ENCODE results near the gene OR4Q2. TPM values are rescaled to one million over a fixed set of nuclear protein-coding genes. Genes with fewer than 3 reads are reported as not detected.
"Not testable (repeated sequence)": the region's sequence is repeated elsewhere in the genome, so short reads cannot be mapped to it uniquely, and the experiment has no call there.

Gene OR4Q2
- not detected for total RNA-seq
- long read RNA-seq: 0 reads

GRCh38 chr14:20001863-20002262, at the start of gene OR4Q2:
Gene OR4Q2 (plus strand): TSS chr14:20002163.
- ATAC-seq (ENCODE audit: poor library complexity) (no peak), DNase-seq (no peak)
- intact Hi-C loops (cut with DNase I): no loop called here

- intact Hi-C loops (cut with DNase I): not testable (repeated sequence)
Observed at GRCh38 chr14:19969735-19970134, 32.2 kb upstream of the OR4Q2 start.

DNA sequence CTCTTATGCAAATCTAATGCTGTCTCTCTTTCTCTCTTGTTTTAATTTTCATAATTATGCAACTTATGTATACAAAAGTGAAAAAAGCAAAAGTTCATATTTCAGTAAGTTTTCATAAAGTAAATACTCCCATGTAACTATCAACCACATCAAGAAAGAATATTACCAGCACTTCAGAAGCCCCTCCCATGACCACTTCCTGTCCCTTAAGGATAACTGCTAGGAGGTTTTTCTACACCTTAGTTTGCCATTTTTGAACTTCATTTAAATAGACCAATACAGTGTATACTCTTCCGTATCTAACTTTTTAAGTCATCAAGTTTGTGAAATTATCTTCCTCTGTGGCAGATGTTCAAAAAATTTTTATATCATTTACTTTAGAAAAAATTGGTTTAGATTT, 27.1 kb upstream of the OR4Q2 start:
- ATAC-seq (ENCODE audit: poor library complexity) (no peak), DNase-seq (no peak)
- intact Hi-C loops (cut with DNase I): no loop called here

More at GRCh38 chr14:19969735-19970134, 32.2 kb upstream of the OR4Q2 start:
- not testable (repeated sequence) for DNase-seq; ATAC-seq (ENCODE audit: poor library complexity)

- intact Hi-C loops (cut with DNase I): no loop called here
- ATAC-seq (ENCODE audit: poor library complexity) (no peak), DNase-seq (no peak)
Observed at GRCh38 chr14:19975291-19975690, 26.7 kb upstream of the OR4Q2 start, which contains the start of gene OR4K15. Gene OR4K15 (plus strand): TSS chr14:19975591. CDS start chr14:19975591, 0 bp downstream.

DNA sequence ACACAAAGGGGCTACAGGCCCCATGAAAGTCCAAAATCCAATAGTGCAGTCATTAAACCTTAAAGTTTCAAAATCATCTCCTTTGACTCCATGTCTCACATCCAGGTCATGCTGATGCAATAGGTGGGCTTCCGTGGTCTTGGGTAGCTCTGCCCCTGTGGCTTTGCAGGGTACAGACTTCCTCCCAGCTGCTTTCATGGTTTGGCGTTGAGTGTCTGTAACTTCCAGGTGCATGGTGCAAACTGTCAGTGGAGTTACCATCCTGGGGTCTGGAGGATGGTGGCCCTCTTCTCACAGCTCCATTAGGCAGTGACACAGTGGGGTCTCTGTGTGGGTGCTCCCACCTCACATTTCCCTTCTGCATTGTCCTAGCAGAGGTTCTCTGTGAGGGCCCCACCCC, 8.5 kb upstream of the OR4Q2 start:
- intact Hi-C loops (cut with DNase I): no loop called here
- DNase-seq (no peak), ATAC-seq (ENCODE audit: poor library complexity) (no peak)

GRCh38 chr14:20002319-20002718, 356 bp downstream of the OR4Q2 start:
- ATAC-seq (ENCODE audit: poor library complexity) (no peak), DNase-seq (no peak)
- intact Hi-C loops (cut with DNase I): no loop called here

- intact Hi-C loops (cut with DNase I): no loop called here
- DNase-seq (no peak), ATAC-seq (ENCODE audit: poor library complexity) (no peak)
Observed at GRCh38 chr14:20008156-20008555, 6.2 kb downstream of the OR4Q2 start.

GRCh38 chr14:20019257-20019865, 17.4 kb downstream of the OR4Q2 start, which contains the start of gene OR4K14:
Gene OR4K14 (minus strand): TSS chr14:20019307. CDS start chr14:20015193, 4,114 bp downstream.
- ATAC-seq (ENCODE audit: poor library complexity) (no peak), DNase-seq (no peak)
- intact Hi-C loops (cut with DNase I): no loop called here

DNA sequence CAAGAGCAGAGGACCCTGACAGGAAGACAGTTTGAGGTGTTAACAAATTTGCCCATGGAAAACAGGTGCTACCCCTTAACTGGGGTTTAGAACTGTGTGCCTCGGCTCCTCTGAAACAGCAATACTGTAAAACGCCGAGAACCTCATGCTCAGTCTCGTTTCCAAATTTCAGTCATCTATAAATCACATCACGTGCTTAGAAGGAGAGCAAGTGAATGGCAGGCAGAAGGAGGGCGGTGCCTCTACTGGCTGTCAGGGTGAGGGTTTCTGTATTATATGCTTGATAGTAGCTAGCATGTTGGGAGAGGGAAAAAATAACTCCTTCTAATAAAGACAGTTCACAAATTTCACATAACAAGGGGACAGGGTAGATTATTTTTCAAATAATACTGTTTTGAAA, 29.1 kb downstream of the OR4Q2 start:
- no peak for ATAC-seq (ENCODE audit: poor library complexity)
- intact Hi-C loops (cut with DNase I): no loop called here
- no peak for DNase-seq

DNA sequence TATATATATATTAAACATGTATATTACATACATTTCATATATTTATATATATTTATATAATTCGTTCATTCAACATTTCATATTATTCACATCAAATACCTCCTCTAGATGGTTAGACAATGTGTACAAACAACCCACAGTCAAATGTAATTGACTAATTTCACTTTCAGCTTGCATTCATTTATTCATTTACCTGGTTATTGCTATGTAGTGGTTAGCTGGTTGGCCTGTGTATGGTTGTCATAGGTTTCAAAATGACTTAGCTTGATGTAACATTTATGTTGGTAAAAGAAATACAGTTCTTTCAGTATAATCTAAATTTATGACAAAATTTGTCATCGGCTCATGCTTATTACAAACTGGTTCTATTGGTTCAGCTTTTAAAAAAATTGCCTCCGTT, 33.5 kb downstream of the OR4Q2 start:
- ATAC-seq (ENCODE audit: poor library complexity): no peak
- intact Hi-C loops (cut with DNase I): no loop called here

GRCh38 chr14:20035938-20036337, 34.0 kb downstream of the OR4Q2 start, which contains the start of gene OR4K13:
Gene OR4K13 (minus strand): TSS chr14:20036038. CDS start chr14:20034758, 1,280 bp downstream.
- no peak for DNase-seq
- no peak for ATAC-seq (ENCODE audit: poor library complexity)
- intact Hi-C loops (cut with DNase I): no loop called here

More for the DNA sequence above, 33.5 kb downstream of the OR4Q2 start:
- DNase-seq: no peak

DNA sequence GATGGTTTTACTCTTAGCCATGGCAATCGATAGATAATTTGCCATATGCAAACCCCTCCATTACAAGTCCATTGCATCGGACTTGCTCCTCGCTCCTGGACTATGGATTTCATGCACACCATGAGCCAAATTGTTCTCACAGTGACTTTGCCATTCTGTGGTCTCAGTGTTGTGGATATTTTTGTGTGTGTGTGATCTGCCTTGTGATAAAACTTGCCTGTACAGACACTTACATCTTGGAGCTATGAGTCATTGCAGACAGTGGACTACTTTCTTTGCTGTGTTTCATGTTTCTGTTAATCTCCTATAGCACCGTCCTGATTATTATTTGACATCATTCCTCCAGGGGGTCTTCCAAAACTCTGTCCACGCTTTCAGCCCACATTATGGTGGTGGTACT, 42.3 kb downstream of the OR4Q2 start:
- ATAC-seq (ENCODE audit: poor library complexity) (no peak), DNase-seq (no peak)
- intact Hi-C loops (cut with DNase I): no loop called here

- no peak for ATAC-seq (ENCODE audit: poor library complexity)
Observed at GRCh38 chr14:20048202-20048601, 46.2 kb downstream of the OR4Q2 start.

More at GRCh38 chr14:20048202-20048601, 46.2 kb downstream of the OR4Q2 start:
- DNase-seq: no peak
- intact Hi-C loops (cut with DNase I): no loop called here

Other genes starting within 250 kb of the OR4Q2 start
- not detected for gene OR4M1, start 228.7 kb upstream of the OR4Q2 start, total RNA-seq
- gene OR4N2, start 198.4 kb upstream of the OR4Q2 start, total RNA-seq: not detected
- gene OR4K2, start 127.0 kb upstream of the OR4Q2 start, total RNA-seq: not detected
- not detected for gene OR4K5, start 81.6 kb upstream of the OR4Q2 start, total RNA-seq
- not detected for gene OR4K1, start 71.2 kb upstream of the OR4Q2 start, total RNA-seq
- not detected for gene OR4K15, start 26.6 kb upstream of the OR4Q2 start, total RNA-seq
- not detected for gene OR4K14, start 17.1 kb downstream of the OR4Q2 start, total RNA-seq
- not detected for gene OR4K13, start 33.9 kb downstream of the OR4Q2 start, total RNA-seq
- not detected for gene OR4L1, start 57.9 kb downstream of the OR4Q2 start, total RNA-seq
- not detected for gene OR4K17, start 108.6 kb downstream of the OR4Q2 start, total RNA-seq
- not detected for gene OR4N5, start 136.7 kb downstream of the OR4Q2 start, total RNA-seq
- gene OR11G2, start 188.7 kb downstream of the OR4Q2 start, total RNA-seq: not detected
- not detected for gene OR11H6, start 221.5 kb downstream of the OR4Q2 start, total RNA-seq
- gene OR11H7, start 226.8 kb downstream of the OR4Q2 start, total RNA-seq: not detected
- gene OR11H4, start 237.1 kb downstream of the OR4Q2 start, total RNA-seq: not detected